Activated CD8-positive, alpha-beta T cell treated with anti-CD3 and anti-CD28 coated beads for 36 hours (primary cell): Measurements from ENCODE around the gene IL12RB2. TPM values are rescaled to one million over a fixed set of nuclear protein-coding genes. Genes with fewer than 3 reads are reported as not detected.
A peak's percentile ranks its signal among the peaks of the same experiment; 100 is the strongest.

Experiments
- ATAC-seq: fragments of 200-7000 bp; cut with Tn5 transposase; one replicate; pipeline ENCODE4 v1.10.0; 2021; ENCODE audit warnings: mild to moderate bottlenecking, moderate library complexity
- CTCF ChIA-PET: fragments of 350-600 bp; sonication (Branson Sonifier 250); formaldehyde crosslinking; loops from one replicate; lab custom pipeline; 2021; ENCODE audit warnings: antibody characterized with exemption; lab: Charles Lee
- POLR2A ChIA-PET: fragments of 350-600 bp; sonication (Branson Sonifier 250); formaldehyde crosslinking; loops from one replicate; lab custom pipeline; 2021; ENCODE audit warnings: antibody characterized with exemption; lab: Charles Lee
- DNase-seq: peaks from one replicate; pipeline ENCODE4 v3.0.0-alpha.2; 2020
- H3K27ac Mint-ChIP-seq: one replicate; pipeline ENCODE4 v1.8.0; 2021; ENCODE audit warnings: mild to moderate bottlenecking, mixed read lengths
- H3K27me3 Mint-ChIP-seq: one replicate; pipeline ENCODE4 v1.8.0; 2021; ENCODE audit warnings: mixed read lengths
- H3K36me3 Mint-ChIP-seq: one replicate; pipeline ENCODE4 v1.8.0; 2021; ENCODE audit warnings: low read depth, mixed read lengths
- H3K4me1 Mint-ChIP-seq: one replicate; pipeline ENCODE4 v1.8.0; 2021; ENCODE audit warnings: low read depth, mixed read lengths
- H3K4me3 Mint-ChIP-seq: one replicate; pipeline ENCODE4 v1.8.0; 2021; ENCODE audit warnings: mild to moderate bottlenecking, moderate library complexity, mixed read lengths
- H3K9me3 Mint-ChIP-seq: one replicate; pipeline ENCODE4 v1.8.0; 2021; ENCODE audit warnings: mixed read lengths
- intact Hi-C: fragments of 100-400 bp; cut with micrococcal nuclease; formaldehyde crosslinking; loops from one replicate; pipeline ENCODE4 v1.10.0; 2022
- total RNA-seq, 2 experiments: library from RNA; stranded (reverse); gene quantifications; one replicate each; pipeline ENCODE4 v1.2.3, GENCODE V29; 2021
- TF ChIP-seq, protein P1 (sequence below): fragments of 200-600 bp; IDR thresholded peaks from one replicate; pipeline ENCODE4 v1.8.0; 2022; ENCODE audit warnings: antibody characterized with exemption, mild to moderate bottlenecking

IL12RB2 gene
- total RNA-seq, 2 experiments from 2014 or later = 29.1 to 29.7 TPM

DNA sequence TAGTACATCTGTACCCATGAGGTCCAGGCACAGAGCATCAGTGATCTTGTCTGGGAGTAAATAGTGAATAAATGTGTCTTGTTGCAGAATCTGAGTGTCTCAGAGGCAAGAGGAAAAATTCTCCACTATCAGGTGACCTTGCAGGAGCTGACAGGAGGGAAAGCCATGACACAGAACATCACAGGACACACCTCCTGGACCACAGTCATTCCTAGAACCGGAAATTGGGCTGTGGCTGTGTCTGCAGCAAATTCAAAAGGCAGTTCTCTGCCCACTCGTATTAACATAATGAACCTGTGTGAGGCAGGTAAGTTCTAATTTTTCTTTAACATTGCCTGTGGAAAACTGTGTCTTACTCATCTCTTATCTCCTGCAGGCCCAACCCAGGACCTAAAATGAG, 43.1 kb downstream of the IL12RB2 start:
- TF ChIP-seq, protein P1, sequence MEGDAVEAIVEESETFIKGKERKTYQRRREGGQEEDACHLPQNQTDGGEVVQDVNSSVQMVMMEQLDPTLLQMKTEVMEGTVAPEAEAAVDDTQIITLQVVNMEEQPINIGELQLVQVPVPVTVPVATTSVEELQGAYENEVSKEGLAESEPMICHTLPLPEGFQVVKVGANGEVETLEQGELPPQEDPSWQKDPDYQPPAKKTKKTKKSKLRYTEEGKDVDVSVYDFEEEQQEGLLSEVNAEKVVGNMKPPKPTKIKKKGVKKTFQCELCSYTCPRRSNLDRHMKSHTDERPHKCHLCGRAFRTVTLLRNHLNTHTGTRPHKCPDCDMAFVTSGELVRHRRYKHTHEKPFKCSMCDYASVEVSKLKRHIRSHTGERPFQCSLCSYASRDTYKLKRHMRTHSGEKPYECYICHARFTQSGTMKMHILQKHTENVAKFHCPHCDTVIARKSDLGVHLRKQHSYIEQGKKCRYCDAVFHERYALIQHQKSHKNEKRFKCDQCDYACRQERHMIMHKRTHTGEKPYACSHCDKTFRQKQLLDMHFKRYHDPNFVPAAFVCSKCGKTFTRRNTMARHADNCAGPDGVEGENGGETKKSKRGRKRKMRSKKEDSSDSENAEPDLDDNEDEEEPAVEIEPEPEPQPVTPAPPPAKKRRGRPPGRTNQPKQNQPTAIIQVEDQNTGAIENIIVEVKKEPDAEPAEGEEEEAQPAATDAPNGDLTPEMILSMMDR = no peak
- peak; percentile 63 for ATAC-seq
- Mint-ChIP-seq H3K4me1 (peaks cover 9% of the 10 kb centered on the region), H3K27me3 (no peaks in the 10 kb centered on the region), H3K4me3 (no peak overlapping the region), H3K9me3 (no peaks in the 10 kb centered on the region), H3K36me3 (peaks cover 35% of the 10 kb centered on the region), H3K27ac (no peak overlapping the region)
- intact Hi-C loops = no loop called here
- ChIA-PET POLR2A (interaction anchor here (0.9 kb wide), 1 partner anchor 11 kb away, joined by 4 read pairs; no protein-coding TSS in a partner anchor), CTCF (interaction anchor here (0.5 kb wide), 1 partner anchor 117 kb away, joined by 3 read pairs; no protein-coding TSS in a partner anchor)
- DNase-seq = peak; percentile 47

DNA sequence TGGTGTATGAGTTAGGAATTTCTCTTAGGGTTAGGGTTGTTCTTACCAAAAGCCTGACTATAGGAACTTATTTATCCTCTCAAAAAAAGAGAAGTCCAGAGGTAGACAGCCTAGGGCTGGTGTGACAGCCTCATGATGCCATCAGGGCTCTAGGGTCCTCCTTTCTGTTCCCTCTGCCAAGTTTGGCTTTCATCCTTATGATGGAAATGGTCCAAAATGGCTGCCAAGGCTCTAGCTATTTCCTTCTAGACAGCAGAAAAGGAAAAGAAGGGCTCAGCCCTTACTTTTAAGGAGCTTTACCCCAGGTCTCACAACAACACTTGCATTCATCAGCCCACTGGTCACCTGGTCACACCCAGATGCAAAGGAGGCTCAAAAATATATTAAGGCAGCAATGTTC, 44.5 kb downstream of the IL12RB2 start:
- Mint-ChIP-seq H3K36me3 (peaks cover 36% of the 10 kb centered on the region), H3K4me3 (no peak overlapping the region), H3K27ac (no peak overlapping the region), H3K4me1 (peaks cover 14% of the 10 kb centered on the region), H3K9me3 (no peaks in the 10 kb centered on the region), H3K27me3 (no peaks in the 10 kb centered on the region)
- ATAC-seq (no peak), DNase-seq (no peak)
- intact Hi-C loops = no loop called here
- TF ChIP-seq, protein P1 = no peak
- ChIA-PET CTCF (interaction anchor here (0.9 kb wide), 1 partner anchor 136 kb away, joined by 3 read pairs; no protein-coding TSS in a partner anchor), POLR2A (interaction anchor here (1.2 kb wide), 2 partner anchors 12 to 57 kb away, joined by 3 read pairs; no protein-coding TSS in a partner anchor)

DNA sequence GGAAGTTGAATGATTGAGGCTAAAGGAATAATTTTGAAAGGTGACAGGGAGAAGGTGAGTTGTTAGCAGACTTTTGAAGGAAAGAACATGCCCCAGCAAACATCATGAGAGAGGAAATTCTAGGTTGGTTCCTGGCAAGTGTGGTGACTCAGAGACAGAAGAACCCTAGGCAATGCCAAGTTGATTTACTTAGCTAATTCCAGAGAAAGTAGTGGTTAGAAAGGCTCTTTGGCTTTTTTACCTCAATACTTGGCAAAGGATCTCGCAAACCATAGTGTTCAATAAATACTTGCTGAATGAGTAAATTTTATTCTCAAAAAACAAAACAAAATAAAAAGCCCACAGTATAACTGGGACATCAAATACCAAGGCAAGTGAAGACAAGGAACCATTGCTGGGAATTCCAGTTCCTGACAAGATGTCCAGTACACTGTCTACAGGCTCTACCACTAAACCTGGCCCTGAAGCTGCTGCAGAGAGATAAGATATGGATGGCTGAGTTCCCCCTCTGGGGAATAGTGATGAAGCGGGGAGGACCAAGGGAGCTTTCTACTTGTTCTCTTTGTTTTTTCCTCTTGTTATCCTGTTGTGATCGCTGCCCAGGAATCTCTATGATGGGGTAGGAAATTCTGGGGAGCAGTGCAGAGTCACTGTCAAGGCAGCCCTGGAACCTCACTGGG, 48.2 kb downstream of the IL12RB2 start:
- Mint-ChIP-seq H3K4me3 (no peak overlapping the region), H3K4me1 (peaks cover 22% of the 10 kb centered on the region), H3K9me3 (no peaks in the 10 kb centered on the region), H3K27me3 (no peaks in the 10 kb centered on the region), H3K36me3 (peaks cover 46% of the 10 kb centered on the region), H3K27ac (no peak overlapping the region)
- CTCF ChIA-PET = interaction anchor here (1.1 to 2.2 kb wide), 3 partner anchors 8 to 241 kb away, joined by 3 to 14 read pairs (median 9); no protein-coding TSS in a partner anchor
- TF ChIP-seq, protein P1 = no peak
- no peak for DNase-seq
- ATAC-seq = no peak
- POLR2A ChIA-PET = interaction anchor here (1.1 to 2.4 kb wide), 3 partner anchors 15 to 45 kb away, joined by 3 to 6 read pairs (median 3); no protein-coding TSS in a partner anchor
- intact Hi-C loops = no loop called here

DNA sequence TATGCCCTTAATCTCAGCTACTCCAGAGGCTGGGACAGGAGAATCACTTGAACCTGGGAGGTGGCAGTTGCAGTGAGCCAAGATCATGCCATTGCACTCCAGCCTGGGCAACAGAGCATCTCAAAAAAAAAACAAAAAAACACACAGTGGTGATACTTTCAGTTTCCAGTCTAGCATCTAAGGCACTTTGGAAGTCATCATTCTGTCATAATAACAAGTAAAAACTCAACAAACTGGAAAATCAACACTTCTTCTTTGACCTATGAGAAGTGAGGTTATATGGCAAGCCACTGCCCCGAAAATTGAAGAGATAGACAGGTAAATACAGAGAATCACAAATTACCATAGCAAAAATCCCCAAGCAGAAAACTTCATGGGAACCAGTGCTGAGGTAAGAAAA, 51.9 kb downstream of the IL12RB2 start:
- no peak for DNase-seq
- H3K36me3 Mint-ChIP-seq = peaks cover 40% of the 10 kb centered on the region
- no peak overlapping the region for H3K27ac Mint-ChIP-seq
- no peaks in the 10 kb centered on the region for H3K27me3 Mint-ChIP-seq
- intact Hi-C loops = no loop called here
- peaks cover 32% of the 10 kb centered on the region for H3K4me1 Mint-ChIP-seq
- TF ChIP-seq, protein P1 = no peak
- no peak overlapping the region for H3K4me3 Mint-ChIP-seq
- no peaks in the 10 kb centered on the region for H3K9me3 Mint-ChIP-seq
- ChIA-PET CTCF (interaction anchor here (1.3 kb wide), 1 partner anchor 16 kb away, joined by 3 read pairs; no protein-coding TSS in a partner anchor), POLR2A (interaction anchor here (0.8 to 1.7 kb wide), 4 partner anchors 10 to 68 kb away, joined by 3 to 4 read pairs (median 4); no protein-coding TSS in a partner anchor)
- ATAC-seq = no peak

DNA sequence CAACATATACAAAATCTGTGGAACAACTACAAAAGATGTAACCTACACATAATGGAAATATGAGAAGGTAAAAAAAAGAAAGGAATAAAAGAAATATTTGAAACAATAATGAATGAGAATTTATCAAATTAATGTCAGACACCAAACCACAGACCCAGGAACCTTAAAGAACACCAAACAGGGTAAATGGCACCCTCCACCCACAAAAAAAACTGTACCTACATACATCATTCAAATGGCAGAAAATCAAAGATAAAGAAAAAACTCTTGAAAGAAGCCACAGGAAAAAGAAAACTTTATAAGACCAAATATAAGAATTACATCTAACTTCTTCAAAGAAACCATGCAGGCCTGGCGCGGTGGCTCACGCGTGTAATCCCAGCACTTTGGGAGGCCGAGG, 54.0 kb downstream of the IL12RB2 start:
- H3K36me3 Mint-ChIP-seq = peaks cover 40% of the 10 kb centered on the region
- ATAC-seq = no peak
- no peak for DNase-seq
- H3K27me3 Mint-ChIP-seq = no peaks in the 10 kb centered on the region
- ChIA-PET CTCF (no interaction called here), POLR2A (no interaction called here)
- intact Hi-C loops = no loop called here
- H3K4me3 Mint-ChIP-seq = no peak overlapping the region
- H3K9me3 Mint-ChIP-seq = no peaks in the 10 kb centered on the region
- no peak overlapping the region for H3K27ac Mint-ChIP-seq
- H3K4me1 Mint-ChIP-seq = peaks cover 33% of the 10 kb centered on the region
- TF ChIP-seq, protein P1 = no peak
